GM23338 (cell line): ENCODE measurements around the gene PSPN. TPM values are rescaled to one million over a fixed set of nuclear protein-coding genes. Genes with fewer than 3 reads are reported as not detected.

Experiments used
- CREB1 ChIP-seq: fragments of 250-450 bp; sonication (Bioruptor Pico); IDR thresholded peaks from 2 replicates; pipeline ENCODE4 v1.5.0; 2020; ENCODE audit warnings: low read depth, mild to moderate bottlenecking, moderate library complexity
- ETS1 ChIP-seq: IDR thresholded peaks from 2 replicates; pipeline ENCODE4 v1.6.1; 2016; ENCODE audit warnings: antibody characterized with exemption
- JUNB ChIP-seq: IDR thresholded peaks from one replicate; pipeline ENCODE4 v1.6.1; 2016; ENCODE audit warnings: antibody characterized with exemption; ENCODE audit not compliant: unreplicated experiment
- NANOG ChIP-seq: IDR thresholded peaks from 2 replicates; pipeline ENCODE4 v1.6.1; 2016; ENCODE audit warnings: antibody characterized with exemption, borderline replicate concordance
- POLR2AphosphoS5 ChIP-seq: IDR thresholded peaks from 2 replicates; pipeline ENCODE4 v1.6.1; 2016; ENCODE audit warnings: antibody characterized with exemption, low read depth
- REST ChIP-seq: IDR thresholded peaks from one replicate; pipeline ENCODE4 v1.6.1; 2018; ENCODE audit warnings: antibody characterized with exemption; ENCODE audit not compliant: unreplicated experiment
- ZNF114 ChIP-seq: fragments of 250-450 bp; sonication (Bioruptor Pico); IDR thresholded peaks from 2 replicates; pipeline ENCODE4 v1.5.0; 2020; ENCODE audit warnings: mild to moderate bottlenecking, moderate library complexity
- ZNF331 ChIP-seq: fragments of 250-450 bp; sonication (Bioruptor Pico); IDR thresholded peaks from 2 replicates; pipeline ENCODE4 v1.5.0; 2020; ENCODE audit warnings: low read depth, mild to moderate bottlenecking, moderate library complexity
- ZNF462 ChIP-seq: fragments of 250-450 bp; sonication (Bioruptor Pico); IDR thresholded peaks from 2 replicates; pipeline ENCODE4 v1.5.0; 2020; ENCODE audit warnings: mild to moderate bottlenecking, moderate library complexity
- polyA plus RNA-seq: library from polyadenylated mRNA; unstranded; fragments of >200 nt; fragmentation: Nextera tagmentation; extraction: Ambion mirVana; gene quantifications from 2 replicates; pipeline ENCODE4 v1.2.1, GENCODE V29; 2016
- total RNA-seq: library from RNA; depleted of rRNA; stranded (reverse); fragments of >200 nt; shearing (Covaris generic); gene quantifications from 2 replicates; pipeline ENCODE4 v1.2.3, GENCODE V29; 2014

Gene PSPN
- total and polyA plus RNA-seq, 2 experiments from 2014 or later, result 0.82 to 1.2 TPM

GRCh38 chr19:6396305-6396704 lies 20.6 kb upstream of the PSPN start (continued):
- TF ChIP-seq ZNF462 (CRISPR knock-in tag), result no peak
- no peak for TF ChIP-seq ZNF331
- no peak for TF ChIP-seq REST
- no peak for TF ChIP-seq CREB1 (CRISPR knock-in tag)
- no peak for TF ChIP-seq ETS1
- no peak for TF ChIP-seq NANOG
- no peak for TF ChIP-seq ZNF114 (CRISPR knock-in tag)
- no peak for TF ChIP-seq POLR2AphosphoS5
- no peak for TF ChIP-seq JUNB
